ENCODE measurements around the gene PGM2L1.

DNA sequence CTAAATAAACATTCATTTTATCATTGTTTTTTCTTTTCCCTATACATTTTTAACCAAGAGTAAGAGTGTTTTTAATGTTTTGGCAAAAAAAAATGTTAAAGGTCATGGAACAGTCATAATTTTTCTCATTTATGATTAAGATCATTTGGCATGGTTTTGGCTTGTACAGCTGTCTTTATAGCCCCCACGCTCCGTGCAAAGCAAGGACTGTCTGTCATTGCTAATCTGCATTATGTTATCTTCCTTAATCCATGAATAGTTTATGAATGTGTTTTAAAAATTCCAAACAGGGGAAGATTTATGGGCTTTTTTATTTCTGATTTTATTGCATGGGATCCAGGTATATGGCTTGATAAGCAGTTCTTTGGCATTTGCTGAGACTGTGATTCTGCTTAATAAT, 28.1 kb downstream of the PGM2L1 start:
- TF ChIP-seq NFIC (IDR thresholded peaks at IDR 0.05) (no peak), CEBPB (IDR thresholded peaks at IDR 0.05) (no peak)
- TF ChIP-seq, protein P1, sequence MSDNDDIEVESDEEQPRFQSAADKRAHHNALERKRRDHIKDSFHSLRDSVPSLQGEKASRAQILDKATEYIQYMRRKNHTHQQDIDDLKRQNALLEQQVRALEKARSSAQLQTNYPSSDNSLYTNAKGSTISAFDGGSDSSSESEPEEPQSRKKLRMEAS (IDR thresholded peaks at IDR 0.05) = no peak
- TF ChIP-seq, protein P2, sequence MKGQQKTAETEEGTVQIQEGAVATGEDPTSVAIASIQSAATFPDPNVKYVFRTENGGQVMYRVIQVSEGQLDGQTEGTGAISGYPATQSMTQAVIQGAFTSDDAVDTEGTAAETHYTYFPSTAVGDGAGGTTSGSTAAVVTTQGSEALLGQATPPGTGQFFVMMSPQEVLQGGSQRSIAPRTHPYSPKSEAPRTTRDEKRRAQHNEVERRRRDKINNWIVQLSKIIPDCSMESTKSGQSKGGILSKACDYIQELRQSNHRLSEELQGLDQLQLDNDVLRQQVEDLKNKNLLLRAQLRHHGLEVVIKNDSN (IDR thresholded peaks at IDR 0.05) = no peak
